Liver (tissue), 3 donors: ENCODE measurements around the gene KRT80.

Source experiments
- ATF3 ChIP-seq: IDR thresholded peaks from 2 replicates; pipeline ENCODE4 v1.6.1; 2016; ENCODE audit warnings: antibody characterized with exemption
- CTCF ChIP-seq: fragments of 150-350 bp; IDR thresholded peaks from 2 replicates; pipeline ENCODE4 v1.5.1; 2017; ENCODE audit warnings: improper control_type of control experiment, low read depth, low read length; ENCODE audit not compliant: missing input control
- EGR1 ChIP-seq, 2 donors: IDR thresholded peaks; 2 replicates each; pipeline ENCODE4 v1.6.1; 2016 to 2018; ENCODE audit warnings: antibody characterized with exemption in 2 of 2, low read depth in 2 of 2
- GABPA ChIP-seq, 2 donors: IDR thresholded peaks in 1 of 2; conservative IDR thresholded peaks in 1 of 2; 2 replicates each; pipeline ENCODE4 v1.6.1; 2016; ENCODE audit warnings: antibody characterized with exemption in 2 of 2, mild to moderate bottlenecking in 1 of 2, moderate library complexity in 1 of 2
- HNF4G ChIP-seq: IDR thresholded peaks from 2 replicates; pipeline ENCODE4 v1.6.1; 2016; ENCODE audit warnings: antibody characterized with exemption
- JUND ChIP-seq, 2 donors: IDR thresholded peaks; 2 replicates each; pipeline ENCODE4 v1.6.1; 2016; ENCODE audit warnings: antibody characterized with exemption in 2 of 2
- MAX ChIP-seq: IDR thresholded peaks from 2 replicates; pipeline ENCODE4 v1.6.1; 2016; ENCODE audit warnings: antibody characterized with exemption
- RAD21 ChIP-seq, 2 donors: IDR thresholded peaks; 2 replicates each; pipeline ENCODE4 v1.6.1; 2016; ENCODE audit warnings: antibody characterized with exemption in 2 of 2, mild to moderate bottlenecking in 2 of 2
- REST ChIP-seq: IDR thresholded peaks from 2 replicates; pipeline ENCODE4 v1.6.1; 2016; ENCODE audit warnings: antibody characterized with exemption, mild to moderate bottlenecking
- SP1 ChIP-seq: IDR thresholded peaks from 2 replicates; pipeline ENCODE4 v1.6.1; 2018; ENCODE audit warnings: antibody characterized with exemption, mild to moderate bottlenecking
- TAF1 ChIP-seq: conservative IDR thresholded peaks from 2 replicates; pipeline ENCODE4 v1.6.1; 2016; ENCODE audit warnings: antibody characterized with exemption, mild to moderate bottlenecking
- YY1 ChIP-seq: IDR thresholded peaks from 2 replicates; pipeline ENCODE4 v1.6.1; 2016; ENCODE audit warnings: antibody characterized with exemption, mild to moderate bottlenecking
- ZBTB33 ChIP-seq: IDR thresholded peaks from 2 replicates; pipeline ENCODE4 v1.6.1; 2016; ENCODE audit warnings: antibody characterized with exemption
- donor health status: healthy.
- donor health status: healthy.

- TF ChIP-seq CTCF (no peak), REST (no peak), SP1 (no peak), MAX (no peak), JUND (IDR thresholded peaks at IDR 0.05) (no peak), EGR1 (IDR thresholded peaks at IDR 0.05; ENCODE audit: low read depth in 2 of 2) (no peak), YY1 (no peak), RAD21 (IDR thresholded peaks at IDR 0.05) (no peak), GABPA (IDR thresholded peaks at IDR 0.05 in 1 of 2, conservative IDR thresholded peaks at IDR 0.05 in 1 of 2) (no peak), HNF4G (no peak), ZBTB33 (no peak), ATF3 (no peak), TAF1 (no peak)
Observed at GRCh38 chr12:52202361-52203078, 10.7 kb upstream of the KRT80 start.
